Activated CD4-positive, CD25-positive, alpha-beta regulatory T cell treated with anti-CD3 and anti-CD28 coated beads, Interleukin-2, amount 50 U/mL, for 72 hours (primary cell): ENCODE results near the gene RPA1.

Experiments used
- DNase-seq: peaks from one replicate; pipeline ENCODE4 v3.0.0; 2021

RPA1 gene

DNA sequence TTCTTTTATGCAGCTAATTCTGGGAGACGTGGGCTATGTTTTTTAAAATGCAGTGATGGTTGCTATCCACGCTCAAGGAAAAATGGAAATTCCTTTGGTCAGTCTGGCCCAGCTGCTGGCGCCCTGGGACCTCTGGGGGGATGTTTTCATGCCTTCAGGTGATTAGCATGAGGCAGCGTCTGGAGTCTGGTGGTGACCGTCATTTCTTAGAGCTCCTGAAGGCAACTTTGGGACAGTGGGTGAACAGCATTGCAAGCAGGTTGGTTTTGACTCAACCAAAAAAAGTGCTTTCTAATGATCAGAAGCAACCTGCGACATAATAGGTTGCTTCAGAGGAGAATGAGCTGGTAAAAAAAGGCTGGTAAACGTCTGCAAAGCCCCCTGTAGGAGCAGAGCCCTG is 82.3 kb downstream of the RPA1 start:
- no peak for DNase-seq

- no peak for DNase-seq
These were observed 83.9 kb downstream of the RPA1 start for GRCh38 chr17:1913702-1914101.

- no peak for DNase-seq
These were observed 84.9 kb downstream of the RPA1 start for GRCh38 chr17:1914661-1915083.

DNA sequence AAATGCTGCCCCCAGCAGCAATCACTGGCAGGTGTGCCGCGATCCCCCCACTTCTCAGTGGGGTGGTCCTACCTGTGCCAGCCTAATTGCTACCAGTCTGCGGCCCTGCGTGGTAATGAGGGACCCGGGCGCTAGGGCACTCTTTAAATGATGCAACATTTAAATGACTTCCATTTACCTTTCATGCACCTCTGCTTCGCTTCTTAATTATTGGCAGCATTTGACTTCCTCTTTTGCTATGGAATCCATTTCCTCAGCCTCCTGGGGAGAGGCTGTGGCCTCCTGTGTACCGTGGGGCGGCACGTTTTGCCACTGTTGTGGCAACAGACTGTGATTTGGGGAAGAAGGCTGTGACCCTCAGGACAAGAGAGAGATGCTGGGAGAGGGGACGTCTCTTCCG is 86.1 kb downstream of the RPA1 start:
- no peak for DNase-seq

DNA sequence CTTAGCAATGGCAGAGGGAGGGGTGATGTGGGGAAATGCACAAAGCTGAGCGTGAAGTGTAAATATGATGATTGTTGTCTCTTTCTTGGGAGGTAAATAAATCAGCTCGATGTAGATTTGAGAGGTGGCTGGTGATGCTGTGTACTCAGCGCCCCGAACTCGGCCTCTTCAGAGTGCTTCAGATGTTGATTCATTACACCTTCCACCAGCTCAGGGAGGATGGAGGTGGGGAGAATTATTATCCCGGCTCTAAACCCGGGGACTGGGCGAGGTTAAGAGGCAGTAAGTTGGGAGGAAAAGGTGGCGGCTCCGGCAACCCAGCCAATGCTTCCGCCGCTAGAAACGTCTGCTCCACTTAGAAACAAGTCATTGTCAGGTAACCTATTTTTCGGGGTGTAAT is 86.5 kb downstream of the RPA1 start:
- no peak for DNase-seq

GRCh38 chr17:1916963-1917715 is 87.3 kb downstream of the RPA1 start:
- no peak for DNase-seq

- DNase-seq: no peak
These were observed 88.7 kb downstream of the RPA1 start for GRCh38 chr17:1918346-1919162.

DNA sequence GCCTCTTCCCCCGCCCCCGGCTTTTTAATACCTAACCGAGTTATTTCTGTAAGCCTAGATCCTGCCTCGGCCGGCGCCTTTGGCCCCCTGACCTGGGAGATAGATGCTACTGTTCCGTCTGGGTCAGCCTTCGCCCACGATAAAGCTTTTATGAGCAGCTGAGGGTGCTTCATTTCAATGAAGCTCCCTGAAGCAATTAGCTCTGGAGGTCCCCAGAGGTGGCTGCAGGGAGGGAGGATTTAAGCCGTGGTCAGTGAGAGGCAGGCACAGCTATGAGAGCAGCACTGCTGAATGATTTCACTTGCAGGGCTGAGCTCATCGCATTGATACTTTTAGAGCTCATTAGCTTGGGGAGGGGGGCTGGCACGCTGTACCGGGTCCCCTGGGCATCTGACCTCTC is 89.4 kb downstream of the RPA1 start:
- DNase-seq: no peak

DNA sequence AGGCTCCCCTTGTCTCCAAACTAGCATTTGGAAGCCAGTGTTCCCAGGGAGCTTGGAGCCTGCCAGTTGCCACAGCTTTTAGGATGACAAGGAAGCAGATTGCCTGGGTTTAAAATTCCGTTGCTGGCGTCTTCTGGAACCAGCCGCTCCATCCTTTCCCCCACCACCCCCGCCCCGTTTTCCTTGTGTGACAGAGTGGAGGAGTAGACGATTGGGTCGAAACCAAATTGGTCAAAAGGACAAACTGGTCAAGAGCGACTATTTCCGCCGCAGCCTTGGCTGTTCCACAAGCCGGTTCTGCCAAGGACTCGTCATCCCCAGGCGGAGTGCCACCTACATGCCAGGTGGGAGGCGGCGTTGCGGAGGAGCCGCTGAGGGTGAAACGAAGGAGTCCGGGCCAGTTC is 91.1 kb downstream of the RPA1 start:
- no peak for DNase-seq

GRCh38 chr17:1928976-1929375 is 99.2 kb downstream of the RPA1 start:
- no peak for DNase-seq

DNA sequence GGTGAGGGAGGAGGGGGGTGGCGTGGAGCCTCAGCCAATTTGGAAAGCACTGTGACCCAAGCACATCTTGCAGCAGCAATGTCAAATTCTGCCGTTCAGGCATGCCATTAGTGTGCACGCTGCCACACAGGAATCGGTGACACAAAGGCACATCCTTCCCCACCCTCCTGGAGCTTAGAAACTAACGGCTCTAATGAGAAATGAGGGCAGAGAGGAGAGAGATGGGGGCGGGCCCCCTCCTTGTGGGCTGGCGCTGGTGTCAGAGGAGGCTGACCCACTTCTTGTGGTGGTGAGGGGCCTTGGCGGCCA is 100.5 kb downstream of the RPA1 start:
- DNase-seq: no peak

GRCh38 chr17:1931844-1932579 is 102.2 kb downstream of the RPA1 start:
- DNase-seq: no peak

DNA sequence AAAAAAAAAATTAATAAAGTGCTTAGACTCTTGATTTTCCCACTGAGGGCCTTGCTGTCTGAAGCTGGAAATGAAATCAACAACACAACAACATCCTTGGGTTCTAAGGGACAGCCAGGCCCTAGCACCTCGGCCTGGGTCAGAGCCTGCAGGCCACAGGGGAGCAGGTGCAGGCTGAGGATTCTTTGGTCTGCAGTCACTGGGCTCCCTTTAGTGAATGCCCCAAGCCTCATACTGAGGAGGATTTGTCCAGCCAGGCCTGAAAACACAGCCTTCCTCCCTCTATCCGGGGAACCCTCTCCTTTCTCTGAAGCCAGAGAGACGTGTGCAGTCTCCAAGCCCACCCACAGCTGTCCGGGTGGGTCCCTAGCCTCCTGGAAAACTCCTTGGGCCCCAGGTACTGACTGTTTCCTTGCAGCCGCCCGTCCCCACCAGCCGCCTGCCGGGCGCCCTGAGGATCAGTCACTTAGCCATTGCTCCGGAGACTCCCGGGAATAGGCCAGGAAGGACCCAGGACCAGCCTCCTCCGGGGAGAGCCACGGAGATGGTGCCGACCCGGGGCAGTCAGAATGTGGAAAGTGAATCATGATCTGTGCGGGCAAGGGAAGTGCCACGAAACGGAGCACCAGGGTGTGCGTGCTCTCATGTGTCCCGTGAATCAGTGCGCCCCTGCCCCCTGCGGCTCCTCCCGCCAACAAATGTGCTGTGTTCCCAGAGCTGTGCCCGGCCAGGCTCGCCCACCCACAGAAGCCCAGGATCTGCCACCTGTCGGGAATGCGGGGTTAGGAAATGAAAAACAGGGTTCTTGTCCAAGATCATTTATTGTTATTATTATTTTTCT is 104.3 kb downstream of the RPA1 start:
- DNase-seq: no peak

- no peak for DNase-seq
These were observed 105.1 kb downstream of the RPA1 start for GRCh38 chr17:1934901-1935300.

DNA sequence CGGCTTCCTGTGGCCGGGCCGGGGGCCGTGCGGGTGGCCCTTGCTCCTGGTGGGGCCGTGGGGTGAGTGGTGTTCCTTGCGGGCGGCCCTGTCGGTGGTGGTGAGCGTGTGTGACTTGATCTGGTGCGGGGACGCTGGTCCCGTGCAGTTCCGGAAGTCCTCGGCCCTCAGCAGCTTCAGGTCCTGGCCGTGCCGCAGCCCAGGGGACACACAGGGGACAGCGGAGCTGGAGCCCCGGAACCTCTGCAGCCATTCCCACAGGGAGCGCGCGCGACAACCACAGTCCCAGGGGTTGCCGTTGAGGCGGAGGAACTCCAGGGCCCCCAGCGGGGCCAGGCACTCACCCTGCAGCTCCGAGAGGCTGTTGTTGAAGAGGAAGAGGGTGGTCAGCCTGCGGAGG is 107.0 kb downstream of the RPA1 start:
- no peak for DNase-seq

DNA sequence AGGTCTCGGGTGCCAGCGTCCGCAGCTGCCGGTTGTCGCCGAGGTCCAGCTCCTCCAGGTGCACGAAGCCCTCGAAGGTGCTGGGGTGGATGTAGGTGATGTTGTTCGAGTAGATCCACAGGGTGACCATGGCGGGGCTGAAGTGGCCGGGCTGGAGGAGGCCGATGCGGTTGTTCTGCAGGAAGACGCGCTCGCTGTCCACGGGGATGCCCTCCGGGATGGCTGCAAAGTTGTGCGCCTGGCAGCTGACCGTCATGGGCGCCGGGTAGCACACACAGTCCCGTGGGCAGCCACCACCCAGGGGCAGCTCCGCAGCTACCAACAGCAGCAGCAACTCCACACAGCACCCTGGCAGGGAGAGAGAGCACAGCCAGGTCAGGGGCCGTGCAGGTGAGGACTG is 107.7 kb downstream of the RPA1 start:
- no peak for DNase-seq

- DNase-seq: no peak
These were observed 110.4 kb downstream of the RPA1 start for GRCh38 chr17:1939981-1940809.

GRCh38 chr17:1940810-1941185 is 111.0 kb downstream of the RPA1 start:
- DNase-seq: no peak

DNA sequence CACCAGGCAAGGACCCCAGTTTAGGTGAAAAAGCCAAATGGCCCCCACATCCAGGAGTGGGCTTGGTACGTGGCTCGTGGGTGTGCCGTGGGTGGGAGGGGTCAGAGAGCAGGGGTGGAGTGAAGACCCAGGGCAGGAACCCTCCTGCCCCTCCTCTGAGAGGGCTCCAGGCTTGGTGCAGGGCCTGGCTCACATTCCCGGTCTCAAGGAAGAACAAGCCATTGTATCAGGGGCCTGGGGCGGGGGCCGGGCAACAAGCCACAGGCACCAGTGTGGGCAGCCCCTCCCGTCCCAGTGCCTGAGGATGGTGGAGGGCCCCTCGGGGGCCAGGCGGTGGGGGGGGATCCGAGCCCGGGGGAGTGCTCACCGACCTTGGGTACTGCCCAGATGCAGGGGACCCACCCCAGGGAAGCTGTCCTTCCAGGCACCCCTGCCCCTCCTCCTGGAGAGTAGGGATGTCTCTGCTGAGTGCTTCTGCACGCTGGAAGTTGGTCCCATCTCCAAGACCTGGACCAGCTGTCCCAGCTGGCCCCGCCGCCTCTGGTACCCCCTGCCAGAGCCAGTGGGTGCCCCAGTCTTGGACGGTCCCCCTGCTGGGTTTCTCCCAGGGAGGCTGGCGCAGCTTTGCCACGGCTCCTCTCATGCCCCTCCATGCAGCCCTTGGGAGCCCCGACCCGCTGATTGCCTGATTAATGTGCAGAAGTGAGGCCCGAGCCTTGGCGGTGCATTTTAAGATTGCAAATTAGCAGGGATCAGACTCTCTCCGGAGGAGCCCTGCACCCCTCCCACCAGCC is 111.7 kb downstream of the RPA1 start:
- DNase-seq: no peak

DNA sequence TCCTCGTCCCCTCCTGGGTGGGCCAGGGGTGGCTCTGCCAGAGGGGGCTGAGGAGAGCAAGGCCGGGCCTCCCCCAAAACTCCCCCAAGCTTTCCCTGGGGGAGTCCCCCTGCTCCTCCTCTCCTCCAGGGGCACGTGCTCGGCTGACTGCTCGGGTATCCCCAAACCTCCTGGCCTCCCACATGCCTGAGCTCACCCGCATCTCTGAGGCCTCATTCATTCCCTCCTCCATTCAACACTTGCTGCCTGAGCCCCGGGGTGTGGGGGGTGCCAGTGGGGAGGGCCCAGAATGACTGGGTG is 112.2 kb downstream of the RPA1 start:
- no peak for DNase-seq

GRCh38 chr17:1942666-1943435 is 113.0 kb downstream of the RPA1 start:
- DNase-seq: no peak
